ENCODE results near the gene LILRB4. TPM values are rescaled to one million over a fixed set of nuclear protein-coding genes. Genes with fewer than 3 reads are reported as not detected.

LILRB4 gene
- total RNA-seq, 1 donor from 2014 or later, result not detected

DNA sequence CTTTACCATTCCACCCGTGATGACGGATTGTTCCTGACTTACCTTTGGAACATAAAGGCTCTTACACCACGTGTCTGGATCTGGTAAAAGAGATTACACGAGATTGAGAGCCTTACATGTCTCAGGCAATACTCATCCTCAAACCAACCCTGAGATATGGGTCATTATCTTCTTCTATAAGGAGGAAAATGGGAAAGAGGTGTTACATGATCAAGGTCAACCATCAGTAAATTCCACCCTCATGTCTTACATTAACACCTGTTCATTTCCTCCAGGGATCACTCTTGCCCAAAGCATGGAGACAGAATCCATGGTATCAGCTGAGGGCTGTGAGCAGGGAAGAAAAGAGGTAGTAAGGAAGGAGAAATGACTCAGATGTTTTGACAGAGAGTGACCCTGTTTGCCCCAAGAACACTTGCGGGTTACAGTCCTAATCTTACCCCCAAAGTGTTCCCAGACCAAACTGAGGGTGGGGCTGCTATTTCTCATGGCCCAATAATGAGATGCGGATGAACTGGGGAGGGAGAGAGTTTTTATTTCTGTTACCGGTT lies 19.6 kb downstream of the LILRB4 start:
- DNase-seq (ENCODE audit: low read depth), result no peak
- H3K9me3 Mint-ChIP-seq (ENCODE audit: unreplicated experiment), result peaks cover 6% of the 10 kb centered on the region
- FAIRE-seq, result no peak
- H3K9ac ChIP-seq (ENCODE audit: low read length), result no peak overlapping the region
- no peaks in the 10 kb centered on the region for H3K4me1 ChIP-seq (ENCODE audit: insufficient read depth, low read length)
- no peaks in the 10 kb centered on the region for H3K36me3 Mint-ChIP-seq (ENCODE audit: low read depth, unreplicated experiment)
- no peaks in the 10 kb centered on the region for H3K79me2 ChIP-seq (ENCODE audit: insufficient read depth, low read length)
- no peak overlapping the region for H2AFZ ChIP-seq (ENCODE audit: low read depth, low read length)
- no peak overlapping the region for H3K27ac Mint-ChIP-seq (ENCODE audit: unreplicated experiment)
- no peak overlapping the region for H3K4me3 ChIP-seq (ENCODE audit: insufficient read depth, low read depth, low read length)
- H3K4me3 Mint-ChIP-seq (ENCODE audit: unreplicated experiment), result no peak overlapping the region
- H3K27me3 ChIP-seq (ENCODE audit: insufficient read depth, low read length), result no peaks in the 10 kb centered on the region
- no peaks in the 10 kb centered on the region for H3K36me3 ChIP-seq (ENCODE audit: insufficient read depth, low read length)
- no peaks in the 10 kb centered on the region for H4K20me1 ChIP-seq (ENCODE audit: insufficient read depth, low read length)
- no peaks in the 10 kb centered on the region for H3K27me3 Mint-ChIP-seq (ENCODE audit: low read depth, unreplicated experiment)
- H3K4me2 ChIP-seq (ENCODE audit: low read length), result no peak overlapping the region
- H3K9me3 ChIP-seq (ENCODE audit: insufficient read depth, low read depth, low read length), result no peaks in the 10 kb centered on the region
- no peak for TF ChIP-seq EZH2 (IDR thresholded peaks at IDR 0.05; ENCODE audit: insufficient read depth, low read length)
- TF ChIP-seq, protein P1, sequence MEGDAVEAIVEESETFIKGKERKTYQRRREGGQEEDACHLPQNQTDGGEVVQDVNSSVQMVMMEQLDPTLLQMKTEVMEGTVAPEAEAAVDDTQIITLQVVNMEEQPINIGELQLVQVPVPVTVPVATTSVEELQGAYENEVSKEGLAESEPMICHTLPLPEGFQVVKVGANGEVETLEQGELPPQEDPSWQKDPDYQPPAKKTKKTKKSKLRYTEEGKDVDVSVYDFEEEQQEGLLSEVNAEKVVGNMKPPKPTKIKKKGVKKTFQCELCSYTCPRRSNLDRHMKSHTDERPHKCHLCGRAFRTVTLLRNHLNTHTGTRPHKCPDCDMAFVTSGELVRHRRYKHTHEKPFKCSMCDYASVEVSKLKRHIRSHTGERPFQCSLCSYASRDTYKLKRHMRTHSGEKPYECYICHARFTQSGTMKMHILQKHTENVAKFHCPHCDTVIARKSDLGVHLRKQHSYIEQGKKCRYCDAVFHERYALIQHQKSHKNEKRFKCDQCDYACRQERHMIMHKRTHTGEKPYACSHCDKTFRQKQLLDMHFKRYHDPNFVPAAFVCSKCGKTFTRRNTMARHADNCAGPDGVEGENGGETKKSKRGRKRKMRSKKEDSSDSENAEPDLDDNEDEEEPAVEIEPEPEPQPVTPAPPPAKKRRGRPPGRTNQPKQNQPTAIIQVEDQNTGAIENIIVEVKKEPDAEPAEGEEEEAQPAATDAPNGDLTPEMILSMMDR (IDR thresholded peaks at IDR 0.05; ENCODE audit: insufficient read depth, low read depth, low read length), result no peak
- no peaks in the 10 kb centered on the region for H3K4me1 Mint-ChIP-seq (ENCODE audit: low read depth, unreplicated experiment)
- no peak overlapping the region for H3K27ac ChIP-seq (ENCODE audit: low read depth, low read length)

DNA sequence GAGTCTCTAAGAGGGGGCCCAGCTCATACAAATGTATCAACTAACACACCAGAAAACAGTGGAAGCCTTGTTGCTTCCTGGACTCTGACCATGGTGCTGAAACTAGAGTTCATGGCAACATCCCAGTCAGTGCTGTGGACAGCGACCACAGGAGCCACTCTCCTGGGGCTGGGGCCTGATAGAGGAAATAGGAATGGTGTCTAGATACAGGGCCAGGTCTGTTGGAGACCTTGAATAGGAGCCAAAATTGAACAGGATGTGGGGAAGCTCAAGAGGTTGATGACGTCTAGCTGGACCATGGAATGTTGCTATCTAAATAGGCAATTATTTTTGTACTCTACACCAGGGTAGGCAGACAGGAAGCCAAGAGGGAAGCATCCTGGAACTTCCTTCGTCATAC lies 21.7 kb downstream of the LILRB4 start:
- TF ChIP-seq, protein P1 (IDR thresholded peaks at IDR 0.05; ENCODE audit: insufficient read depth, low read depth, low read length), result no peak
- TF ChIP-seq EZH2 (IDR thresholded peaks at IDR 0.05; ENCODE audit: insufficient read depth, low read length), result no peak
- H3K4me2 ChIP-seq (ENCODE audit: low read length), result no peak overlapping the region
- Mint-ChIP-seq H3K27me3 (ENCODE audit: low read depth, unreplicated experiment) (no peaks in the 10 kb centered on the region), H3K36me3 (ENCODE audit: low read depth, unreplicated experiment) (no peaks in the 10 kb centered on the region), H3K4me3 (ENCODE audit: unreplicated experiment) (no peak overlapping the region), H3K4me1 (ENCODE audit: low read depth, unreplicated experiment) (no peaks in the 10 kb centered on the region), H3K27ac (ENCODE audit: unreplicated experiment) (no peak overlapping the region), H3K9me3 (ENCODE audit: unreplicated experiment) (peaks cover 5% of the 10 kb centered on the region)
- H4K20me1 ChIP-seq (ENCODE audit: insufficient read depth, low read length), result no peaks in the 10 kb centered on the region
- no peaks in the 10 kb centered on the region for H3K79me2 ChIP-seq (ENCODE audit: insufficient read depth, low read length)
- H3K4me1 ChIP-seq (ENCODE audit: insufficient read depth, low read length), result no peaks in the 10 kb centered on the region
- H3K27me3 ChIP-seq (ENCODE audit: insufficient read depth, low read length), result no peaks in the 10 kb centered on the region
- H3K4me3 ChIP-seq (ENCODE audit: insufficient read depth, low read depth, low read length), result no peak overlapping the region
- FAIRE-seq, result no peak
- no peaks in the 10 kb centered on the region for H3K36me3 ChIP-seq (ENCODE audit: insufficient read depth, low read length)
- DNase-seq (ENCODE audit: low read depth), result peak; percentile 2
- no peaks in the 10 kb centered on the region for H3K9me3 ChIP-seq (ENCODE audit: insufficient read depth, low read depth, low read length)
- no peak overlapping the region for H3K27ac ChIP-seq (ENCODE audit: low read depth, low read length)
- H2AFZ ChIP-seq (ENCODE audit: low read depth, low read length), result no peak overlapping the region
- no peak overlapping the region for H3K9ac ChIP-seq (ENCODE audit: low read length)

DNA sequence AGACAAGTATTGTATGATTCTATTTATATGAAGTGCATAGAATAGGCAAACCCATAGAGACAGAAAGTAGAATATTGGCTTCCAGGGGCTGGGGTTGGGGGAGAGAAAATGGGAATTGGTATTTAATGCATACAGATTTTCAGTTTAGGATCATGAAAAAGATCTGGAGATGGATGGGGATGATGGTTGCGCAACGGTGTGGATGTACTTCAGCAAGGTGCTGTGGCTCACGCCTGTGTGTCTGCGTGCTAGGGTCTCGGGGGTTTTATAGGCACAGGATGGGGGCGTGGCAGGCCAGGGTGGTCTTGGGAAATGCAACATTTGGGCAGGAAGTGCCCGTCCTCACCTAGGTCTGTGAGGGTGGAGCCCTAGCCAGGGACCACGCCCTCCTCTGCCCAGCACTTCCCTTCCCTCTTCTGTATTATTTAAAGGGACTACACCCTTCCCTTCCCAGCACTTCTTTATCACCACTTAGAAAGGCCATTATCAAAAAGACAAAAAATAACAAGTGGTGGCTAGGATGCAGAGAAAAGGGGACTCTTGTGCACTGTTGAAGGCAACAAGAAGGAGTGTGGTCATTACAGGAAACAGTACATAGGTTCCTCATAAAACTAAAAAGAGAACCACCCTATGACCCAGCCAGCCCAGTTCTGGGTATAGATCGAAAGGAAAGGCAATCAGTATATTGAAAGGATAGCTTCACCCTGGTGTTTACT lies 29.0 kb downstream of the LILRB4 start:
- Histone ChIP-seq H3K27me3 (ENCODE audit: insufficient read depth, low read length) (no peaks in the 10 kb centered on the region), H3K9me3 (ENCODE audit: insufficient read depth, low read depth, low read length) (peaks cover 7% of the 10 kb centered on the region), H3K79me2 (ENCODE audit: insufficient read depth, low read length) (no peaks in the 10 kb centered on the region), H3K4me3 (ENCODE audit: insufficient read depth, low read depth, low read length) (no peak overlapping the region), H3K27ac (ENCODE audit: low read depth, low read length) (no peak overlapping the region), H3K4me1 (ENCODE audit: insufficient read depth, low read length) (no peaks in the 10 kb centered on the region), H4K20me1 (ENCODE audit: insufficient read depth, low read length) (no peaks in the 10 kb centered on the region), H3K4me2 (ENCODE audit: low read length) (no peak overlapping the region), H2AFZ (ENCODE audit: low read depth, low read length) (no peak overlapping the region), H3K36me3 (ENCODE audit: insufficient read depth, low read length) (no peaks in the 10 kb centered on the region), H3K9ac (ENCODE audit: low read length) (no peak overlapping the region)
- no peak overlapping the region for H3K4me3 Mint-ChIP-seq (ENCODE audit: unreplicated experiment)
- no peak for TF ChIP-seq EZH2 (IDR thresholded peaks at IDR 0.05; ENCODE audit: insufficient read depth, low read length)
- TF ChIP-seq, protein P1 (IDR thresholded peaks at IDR 0.05; ENCODE audit: insufficient read depth, low read depth, low read length), result no peak
- no peaks in the 10 kb centered on the region for H3K36me3 Mint-ChIP-seq (ENCODE audit: low read depth, unreplicated experiment)
- FAIRE-seq (no peak), DNase-seq (ENCODE audit: low read depth) (no peak)
- H3K4me1 Mint-ChIP-seq (ENCODE audit: low read depth, unreplicated experiment), result no peaks in the 10 kb centered on the region
- H3K27me3 Mint-ChIP-seq (ENCODE audit: low read depth, unreplicated experiment), result no peaks in the 10 kb centered on the region
- peaks cover 12% of the 10 kb centered on the region for H3K9me3 Mint-ChIP-seq (ENCODE audit: unreplicated experiment)
- no peak overlapping the region for H3K27ac Mint-ChIP-seq (ENCODE audit: unreplicated experiment)

Data from astrocyte (in vitro differentiated cells and primary cell).